Measurements from ENCODE around the gene ADAMTS5.

The ADAMTS5 gene

DNA sequence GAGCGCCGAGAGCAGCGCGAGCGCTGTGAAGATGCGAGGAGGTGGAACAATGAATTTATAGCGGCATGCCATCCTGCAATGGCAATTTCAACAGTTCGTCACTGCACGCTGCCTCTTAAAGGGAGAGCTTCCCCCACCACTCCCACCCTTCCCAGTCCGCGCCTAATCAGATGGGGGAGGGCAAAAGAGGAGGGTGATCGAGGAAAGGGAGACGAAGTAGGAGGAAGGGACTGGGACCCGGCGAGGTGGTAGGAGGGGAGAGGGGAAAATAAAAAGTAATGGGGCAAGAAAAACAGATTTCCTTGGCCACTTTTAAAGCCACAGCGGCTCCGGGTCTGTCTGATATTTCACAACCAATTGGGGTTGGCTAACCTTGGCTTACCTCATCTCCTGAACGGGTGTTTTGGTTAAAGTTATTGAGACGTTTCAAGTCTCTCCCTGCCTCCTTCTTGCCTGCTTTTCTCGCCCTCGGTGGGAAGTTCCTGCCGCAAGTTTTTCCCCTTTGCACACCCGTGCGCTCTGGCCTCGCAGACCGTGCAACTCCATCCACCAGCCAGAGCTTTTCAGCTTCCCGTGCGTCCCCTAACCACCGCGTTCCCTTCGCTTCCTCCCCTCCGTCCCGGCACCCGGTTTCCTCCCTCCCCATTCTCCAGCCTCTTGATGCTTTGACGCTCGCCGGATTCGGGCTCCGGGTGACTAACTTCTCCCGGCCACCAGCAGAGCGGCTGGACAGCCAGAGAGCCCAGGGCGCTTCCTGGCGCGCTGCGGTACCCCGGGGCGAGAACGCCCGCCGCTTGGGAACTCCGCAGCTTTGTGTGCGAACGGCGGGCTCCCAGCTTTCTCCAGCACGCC lies at the start of gene ADAMTS5:
TSS of gene ADAMTS5 (minus strand) at position 27 of the 852 bp plus-strand sequence. CDS start 697 bp downstream, outside the sequence.
- FAIRE-seq (no peak), DNase-seq (ENCODE audit: insufficient read length, low spot score) (no peak)
- no peak for TF ChIP-seq CTCF (IDR thresholded peaks at IDR 0.05; ENCODE audit: insufficient read depth, missing control alignments)

- FAIRE-seq, result no peak
- TF ChIP-seq CTCF (IDR thresholded peaks at IDR 0.05; ENCODE audit: insufficient read depth, missing control alignments), result no peak
Observed at GRCh38 chr21:27001526-27001925, 34.6 kb upstream of the ADAMTS5 start.

GRCh38 chr21:26983576-26983975 lies 16.7 kb upstream of the ADAMTS5 start:
- FAIRE-seq, result no peak
- DNase-seq (ENCODE audit: insufficient read length, low spot score), result no peak
- no peak for TF ChIP-seq CTCF (IDR thresholded peaks at IDR 0.05; ENCODE audit: insufficient read depth, missing control alignments)

More at GRCh38 chr21:27001526-27001925, 34.6 kb upstream of the ADAMTS5 start:
- no peak for DNase-seq (ENCODE audit: insufficient read length, low spot score)

DNA sequence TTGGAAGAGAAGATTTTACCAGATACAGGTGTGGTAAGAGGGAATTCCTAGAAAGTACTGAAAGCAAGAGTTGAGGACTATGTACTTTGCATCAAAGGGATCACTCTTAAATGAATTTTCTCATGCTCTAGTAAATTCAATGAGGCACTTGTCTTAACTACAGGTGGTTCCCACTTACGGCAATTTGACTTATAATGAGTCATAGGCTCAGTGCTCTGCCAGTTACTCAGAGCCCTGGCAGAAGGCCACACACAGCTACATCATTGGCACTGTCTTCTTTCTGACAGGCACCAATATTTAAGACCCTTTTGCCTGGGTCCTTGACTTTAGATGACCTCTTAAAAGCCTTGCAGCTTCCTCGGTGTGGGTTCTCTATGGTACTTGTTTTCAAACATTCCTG lies 15.9 kb upstream of the ADAMTS5 start:
- TF ChIP-seq CTCF (IDR thresholded peaks at IDR 0.05; ENCODE audit: insufficient read depth, missing control alignments), result no peak
- FAIRE-seq, result no peak
- DNase-seq (ENCODE audit: insufficient read length, low spot score), result no peak

GRCh38 chr21:26977746-26978145 lies 10.9 kb upstream of the ADAMTS5 start:
- no peak for FAIRE-seq
- DNase-seq (ENCODE audit: insufficient read length, low spot score), result no peak
- no peak for TF ChIP-seq CTCF (IDR thresholded peaks at IDR 0.05; ENCODE audit: insufficient read depth, missing control alignments)

DNA sequence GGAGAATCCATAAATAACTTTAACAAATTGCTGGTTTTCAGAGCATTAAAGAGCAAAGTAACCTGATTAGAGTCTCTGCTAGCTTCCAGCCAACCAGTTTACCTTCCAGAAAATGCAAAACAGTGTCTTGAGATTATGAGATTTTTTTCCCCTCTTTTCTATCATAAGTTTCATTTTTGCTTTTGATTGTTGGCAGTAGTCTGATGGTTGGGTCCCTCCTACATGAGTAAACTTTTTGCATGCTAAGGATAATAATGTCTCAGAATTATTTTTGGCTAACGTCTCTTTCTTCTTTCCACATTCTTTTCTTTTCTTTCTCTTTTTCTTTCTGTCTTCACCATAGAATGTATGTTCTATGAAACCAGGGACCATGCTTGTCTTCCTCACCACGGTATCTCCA lies 6.3 kb upstream of the ADAMTS5 start:
- no peak for FAIRE-seq
- DNase-seq (ENCODE audit: insufficient read length, low spot score), result no peak
- TF ChIP-seq CTCF (IDR thresholded peaks at IDR 0.05; ENCODE audit: insufficient read depth, missing control alignments), result no peak

- TF ChIP-seq CTCF (IDR thresholded peaks at IDR 0.05; ENCODE audit: insufficient read depth, missing control alignments), result no peak
- no peak for FAIRE-seq
- no peak for DNase-seq (ENCODE audit: insufficient read length, low spot score)
Observed at GRCh38 chr21:26972192-26972591, 5.3 kb upstream of the ADAMTS5 start.

All from D721Med (cell line).